ENCODE results near the gene SLC25A51. TPM values are rescaled to one million over a fixed set of nuclear protein-coding genes. Genes with fewer than 3 reads are reported as not detected.

Gene SLC25A51
- total and polyA plus RNA-seq, 2 donors from 2014 or later = 10.7 to 25.5 TPM

DNA sequence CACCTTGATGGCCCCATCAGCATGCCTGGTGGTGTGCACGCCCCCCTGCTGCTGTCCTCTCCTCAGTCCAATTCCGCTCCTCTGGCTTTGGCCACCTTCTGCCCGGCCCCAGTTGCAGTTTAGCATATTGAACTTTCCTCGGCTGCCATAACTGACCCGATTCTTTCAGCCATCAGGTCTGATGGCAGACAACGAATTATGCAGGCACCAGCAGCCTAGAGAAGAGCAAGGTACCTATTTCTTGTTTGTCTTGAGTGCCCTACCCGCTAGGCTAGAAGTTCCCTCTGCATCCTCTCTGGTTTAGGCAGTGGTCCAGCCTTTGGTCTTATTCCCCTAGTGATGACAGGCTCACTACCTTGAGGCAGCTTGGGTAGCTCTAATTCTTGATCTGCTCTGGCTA, 43.0 kb upstream of the SLC25A51 start:
- Histone ChIP-seq H3K27me3 (ENCODE audit: control insufficient read depth, insufficient read depth, low read length) (no peaks in the 10 kb centered on the region), H3K36me3 (ENCODE audit: control insufficient read depth in 2 of 3, insufficient read depth in 3 of 3, low read length in 3 of 3) (peaks cover 0 to 18% (median 3%) of the 10 kb centered on the region in 3 donors), H3K4me1 (ENCODE audit: control insufficient read depth in 2 of 3, insufficient read depth in 2 of 3, low read depth in 1 of 3, low read length in 3 of 3) (peaks cover 0 to 27% (median 24%) of the 10 kb centered on the region in 3 donors), H3K9ac (ENCODE audit: low read length in 3 of 3) (no peak overlapping the region), H3K4me3 (ENCODE audit: low read length in 3 of 3) (no peak overlapping the region), H3K27ac (ENCODE audit: low read depth in 2 of 2, low read length in 2 of 2) (no peak overlapping the region), H3K9me3 (ENCODE audit: control insufficient read depth in 2 of 3, insufficient read depth in 1 of 3, low read length in 3 of 3) (no peaks in the 10 kb centered on the region)
- FAIRE-seq (no peak), DNase-seq (no peak)
- intact Hi-C loops (cut with DNase I) = no loop called here
- TF ChIP-seq, protein P1, sequence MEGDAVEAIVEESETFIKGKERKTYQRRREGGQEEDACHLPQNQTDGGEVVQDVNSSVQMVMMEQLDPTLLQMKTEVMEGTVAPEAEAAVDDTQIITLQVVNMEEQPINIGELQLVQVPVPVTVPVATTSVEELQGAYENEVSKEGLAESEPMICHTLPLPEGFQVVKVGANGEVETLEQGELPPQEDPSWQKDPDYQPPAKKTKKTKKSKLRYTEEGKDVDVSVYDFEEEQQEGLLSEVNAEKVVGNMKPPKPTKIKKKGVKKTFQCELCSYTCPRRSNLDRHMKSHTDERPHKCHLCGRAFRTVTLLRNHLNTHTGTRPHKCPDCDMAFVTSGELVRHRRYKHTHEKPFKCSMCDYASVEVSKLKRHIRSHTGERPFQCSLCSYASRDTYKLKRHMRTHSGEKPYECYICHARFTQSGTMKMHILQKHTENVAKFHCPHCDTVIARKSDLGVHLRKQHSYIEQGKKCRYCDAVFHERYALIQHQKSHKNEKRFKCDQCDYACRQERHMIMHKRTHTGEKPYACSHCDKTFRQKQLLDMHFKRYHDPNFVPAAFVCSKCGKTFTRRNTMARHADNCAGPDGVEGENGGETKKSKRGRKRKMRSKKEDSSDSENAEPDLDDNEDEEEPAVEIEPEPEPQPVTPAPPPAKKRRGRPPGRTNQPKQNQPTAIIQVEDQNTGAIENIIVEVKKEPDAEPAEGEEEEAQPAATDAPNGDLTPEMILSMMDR (IDR thresholded peaks at IDR 0.05; ENCODE audit: borderline replicate concordance, extremely low read depth, insufficient read depth) = no peak

DNA sequence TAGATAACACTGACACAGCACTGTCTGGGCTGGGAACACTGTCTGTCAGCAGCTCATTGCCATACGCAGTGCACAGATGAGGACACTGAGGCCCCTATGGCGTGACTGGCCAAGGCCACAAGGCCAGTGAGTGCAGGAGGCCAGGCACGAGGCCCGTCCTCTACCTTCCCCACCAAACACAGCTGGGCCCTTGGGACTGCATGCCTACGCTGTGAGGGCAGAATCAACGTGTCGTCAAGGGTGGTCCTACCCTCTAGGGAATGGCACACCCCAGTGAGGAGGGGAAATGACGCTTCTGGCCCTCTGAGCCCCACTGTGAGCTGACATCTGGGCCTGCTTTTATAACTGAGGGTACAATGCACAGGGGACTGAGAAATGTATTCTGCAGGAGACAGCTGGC, 42.1 kb upstream of the SLC25A51 start:
- H3K36me3 ChIP-seq (ENCODE audit: control insufficient read depth in 2 of 3, insufficient read depth in 3 of 3, low read length in 3 of 3) = peaks cover 0 to 21% (median 3%) of the 10 kb centered on the region in 3 donors
- no peaks in the 10 kb centered on the region for H3K27me3 ChIP-seq (ENCODE audit: control insufficient read depth, insufficient read depth, low read length)
- TF ChIP-seq, protein P1 (IDR thresholded peaks at IDR 0.05; ENCODE audit: borderline replicate concordance, extremely low read depth, insufficient read depth) = no peak
- H3K27ac ChIP-seq (ENCODE audit: low read depth in 2 of 2, low read length in 2 of 2) = no peak overlapping the region
- DNase-seq (no peak), FAIRE-seq (no peak)
- H3K9me3 ChIP-seq (ENCODE audit: control insufficient read depth in 2 of 3, insufficient read depth in 1 of 3, low read length in 3 of 3) = no peaks in the 10 kb centered on the region
- intact Hi-C loops (cut with DNase I) = no loop called here
- no peak overlapping the region for H3K4me3 ChIP-seq (ENCODE audit: low read length in 3 of 3)
- peaks cover 0 to 27% (median 26%) of the 10 kb centered on the region in 3 donors for H3K4me1 ChIP-seq (ENCODE audit: control insufficient read depth in 2 of 3, insufficient read depth in 2 of 3, low read depth in 1 of 3, low read length in 3 of 3)
- H3K9ac ChIP-seq (ENCODE audit: low read length in 3 of 3) = no peak overlapping the region

DNA sequence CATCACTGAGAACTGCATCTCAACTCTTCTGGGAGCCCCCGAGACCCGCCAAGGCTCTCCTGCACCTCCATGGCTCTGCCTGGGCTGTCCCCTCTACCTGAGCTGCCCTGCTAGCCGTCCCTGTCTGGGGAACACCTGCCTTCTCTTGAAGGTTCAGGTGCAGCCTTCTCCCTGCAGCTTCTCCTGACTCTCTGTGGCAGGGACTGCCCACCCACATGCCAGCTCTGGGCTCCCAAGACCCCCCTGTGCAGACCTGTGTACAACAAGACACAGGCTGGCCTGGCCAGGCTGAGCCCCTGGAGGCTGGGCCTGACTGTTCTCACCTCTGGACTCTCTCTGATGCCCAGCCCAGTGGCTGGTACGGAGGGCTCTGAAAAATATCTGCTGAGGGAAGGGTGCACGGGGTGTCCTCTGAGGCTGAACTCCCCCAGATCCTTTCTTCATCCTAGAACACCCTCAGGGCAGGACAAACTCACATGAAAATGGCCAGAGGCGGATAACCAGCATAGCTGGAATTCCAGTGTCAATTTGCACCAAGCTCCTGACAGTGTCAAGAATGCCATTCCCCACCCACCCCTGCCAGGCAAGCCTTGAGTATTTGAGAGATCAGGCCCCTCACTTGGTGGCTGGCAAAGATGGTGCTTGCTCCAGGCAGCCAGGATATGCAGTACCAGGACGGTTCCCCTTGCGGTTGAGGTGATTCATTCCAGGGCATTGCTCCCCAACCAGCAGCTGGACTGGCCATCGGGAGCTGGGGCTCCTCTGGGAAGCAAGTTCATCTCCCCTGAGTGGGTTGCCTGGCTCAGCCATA, 40.9 kb upstream of the SLC25A51 start:
- TF ChIP-seq, protein P1 (IDR thresholded peaks at IDR 0.05; ENCODE audit: borderline replicate concordance, extremely low read depth, insufficient read depth) = no peak
- Histone ChIP-seq H3K27me3 (ENCODE audit: control insufficient read depth, insufficient read depth, low read length) (no peaks in the 10 kb centered on the region), H3K36me3 (ENCODE audit: control insufficient read depth in 2 of 3, insufficient read depth in 3 of 3, low read length in 3 of 3) (peaks cover 0 to 22% (median 3%) of the 10 kb centered on the region in 3 donors), H3K4me3 (ENCODE audit: low read length in 3 of 3) (no peak overlapping the region), H3K9me3 (ENCODE audit: control insufficient read depth in 2 of 3, insufficient read depth in 1 of 3, low read length in 3 of 3) (no peaks in the 10 kb centered on the region), H3K9ac (ENCODE audit: low read length in 3 of 3) (no peak overlapping the region), H3K27ac (ENCODE audit: low read depth in 2 of 2, low read length in 2 of 2) (no peak overlapping the region), H3K4me1 (ENCODE audit: control insufficient read depth in 2 of 3, insufficient read depth in 2 of 3, low read depth in 1 of 3, low read length in 3 of 3) (peaks cover 0 to 27% (median 26%) of the 10 kb centered on the region in 3 donors)
- FAIRE-seq = no peak
- DNase-seq = no peak
- intact Hi-C loops (cut with DNase I) = no loop called here

All from kidney (tissue), 14 donors.